ENCODE results near the gene KDM4C. TPM values are rescaled to one million over a fixed set of nuclear protein-coding genes. Genes with fewer than 3 reads are reported as not detected.

KDM4C gene
- total RNA-seq, 1 experiment from 2014 or later = 7.1 TPM

- ChIA-PET CTCF (no interaction called here), POLR2A (no interaction called here)
- intact Hi-C loops (cut with micrococcal nuclease; ENCODE audit: unreplicated experiment) (no loop called here), in situ Hi-C loops (cut with HindIII; ENCODE audit: low pct_unique_long_range_greater_than_20kb, low sequenced_read_pairs) (no loop called here)
- H3K4me3 ChIP-seq (ENCODE audit: low read depth in 2 of 2, low read length in 2 of 2) = no peak overlapping the region
- no peak for ATAC-seq
- no peak for DNase-seq (ENCODE audit: low read depth, low spot score)
- no peaks in the 10 kb centered on the region for H3K27me3 ChIP-seq (ENCODE audit: control insufficient read depth, insufficient read depth, low read length)
- TF ChIP-seq CTCF (IDR thresholded peaks at IDR 0.05) = no peak
- no peak for TF ChIP-seq REST (IDR thresholded peaks at IDR 0.05; ENCODE audit: insufficient read depth in 1 of 2, low read depth in 2 of 2, low read length in 1 of 2)
- TF ChIP-seq TCF7L2 (IDR thresholded peaks at IDR 0.05; ENCODE audit: low read depth, low read length) = no peak
- no peak for TF ChIP-seq SIN3A (IDR thresholded peaks at IDR 0.05; ENCODE audit: borderline replicate concordance, insufficient read depth, low read depth, low read length)
- no peak for TF ChIP-seq POLR2AphosphoS5 (IDR thresholded peaks at IDR 0.05; ENCODE audit: low read depth, low read length)
- BruUV-seq (replicated peaks) = no TSS peak
- no peaks in the 10 kb centered on the region for H3K36me3 ChIP-seq (ENCODE audit: control insufficient read depth, insufficient read depth, low read length)
- H3K27ac ChIP-seq (ENCODE audit: low read length) = no peak overlapping the region
- H3K4me1 ChIP-seq (ENCODE audit: control insufficient read depth, insufficient read depth, low read length) = no peaks in the 10 kb centered on the region
- H3K9me3 ChIP-seq (ENCODE audit: control insufficient read depth, insufficient read depth, low read depth, low read length) = no peaks in the 10 kb centered on the region
Observed at GRCh38 chr9:7089406-7090193, 331.8 kb downstream of the KDM4C start.

GRCh38 chr9:7093040-7093439 lies 335.3 kb downstream of the KDM4C start:
- POLR2A ChIA-PET = no interaction called here
- CTCF ChIA-PET = no interaction called here
- in situ Hi-C loops (cut with HindIII; ENCODE audit: low pct_unique_long_range_greater_than_20kb, low sequenced_read_pairs) = no loop called here

More at GRCh38 chr9:7093040-7093439, 335.3 kb downstream of the KDM4C start:
- ATAC-seq (no peak), DNase-seq (ENCODE audit: low read depth, low spot score) (no peak)
- no peaks in the 10 kb centered on the region for H3K9me3 ChIP-seq (ENCODE audit: control insufficient read depth, insufficient read depth, low read depth, low read length)
- no peak overlapping the region for H3K27ac ChIP-seq (ENCODE audit: low read length)
- no TSS peak for BruUV-seq (replicated peaks)
- H3K36me3 ChIP-seq (ENCODE audit: control insufficient read depth, insufficient read depth, low read length) = no peaks in the 10 kb centered on the region
- no peak overlapping the region for H3K4me3 ChIP-seq (ENCODE audit: low read depth in 2 of 2, low read length in 2 of 2)
- no peaks in the 10 kb centered on the region for H3K4me1 ChIP-seq (ENCODE audit: control insufficient read depth, insufficient read depth, low read length)
- no peaks in the 10 kb centered on the region for H3K27me3 ChIP-seq (ENCODE audit: control insufficient read depth, insufficient read depth, low read length)
- TF ChIP-seq CTCF (IDR thresholded peaks at IDR 0.05) = no peak
- TF ChIP-seq TCF7L2 (IDR thresholded peaks at IDR 0.05; ENCODE audit: low read depth, low read length) = no peak
- TF ChIP-seq SIN3A (IDR thresholded peaks at IDR 0.05; ENCODE audit: borderline replicate concordance, insufficient read depth, low read depth, low read length) = no peak
- TF ChIP-seq POLR2AphosphoS5 (IDR thresholded peaks at IDR 0.05; ENCODE audit: low read depth, low read length) = no peak
- TF ChIP-seq REST (IDR thresholded peaks at IDR 0.05; ENCODE audit: insufficient read depth in 1 of 2, low read depth in 2 of 2, low read length in 1 of 2) = no peak
- intact Hi-C loops (cut with micrococcal nuclease; ENCODE audit: unreplicated experiment) = no loop called here
